A673 (cell line): ENCODE measurements around the gene COMT. TPM values are rescaled to one million over a fixed set of nuclear protein-coding genes. Genes with fewer than 3 reads are reported as not detected.
"Not testable (repeated sequence)": the region's sequence is repeated elsewhere in the genome, so short reads cannot be mapped to it uniquely, and the experiment has no call there.

Experiments used
- BruUV-seq: library from RNA; stranded (reverse); fragments of 400-500 nt; replicated peaks from 2 replicates; lab custom pipeline; 2021; lab: Mats Ljungman, UMichigan
- CTCF ChIA-PET: fragments of 300-600 bp; sonication (Branson Sonifier 250); formaldehyde crosslinking; loops from one replicate; lab custom pipeline; 2022; ENCODE audit warnings: antibody characterized with exemption; lab: Charles Lee
- POLR2A ChIA-PET: fragments of 300-600 bp; sonication (Branson Sonifier 250); formaldehyde crosslinking; loops from one replicate; lab custom pipeline; 2022; ENCODE audit warnings: antibody characterized with exemption; ENCODE audit not compliant: low non-redundant PET; lab: Charles Lee
- DNase-seq: peaks from one replicate; pipeline ENCODE4 v3.0.0-alpha.2; 2015; ENCODE audit warnings: low spot score
- H3K27ac ChIP-seq: fragments of 200-600 bp; sonication (generic); 2 replicates; pipeline ENCODE4 v1.5.1; 2016; ENCODE audit warnings: mixed run types, low read depth, mild to moderate bottlenecking, mixed read lengths, antibody characterized with exemption, low read length; ENCODE audit not compliant: poor library complexity, severe bottlenecking
- H3K27me3 ChIP-seq: fragments of 200-600 bp; sonication (generic); replicated peaks from 2 replicates; pipeline ENCODE4 v1.6.1; 2017; ENCODE audit warnings: mixed run types, low read depth, mild to moderate bottlenecking, mixed read lengths, antibody characterized with exemption, low read length; ENCODE audit not compliant: insufficient read depth, poor library complexity
- H3K36me3 ChIP-seq: fragments of 200-600 bp; sonication (generic); 2 replicates; pipeline ENCODE4 v1.6.1; 2016; ENCODE audit warnings: mixed run types, mild to moderate bottlenecking, mixed read lengths, antibody characterized with exemption, low read length; ENCODE audit not compliant: insufficient read depth, poor library complexity, severe bottlenecking
- H3K4me1 ChIP-seq: fragments of 200-600 bp; sonication (generic); 2 replicates; pipeline ENCODE4 v1.6.1; 2017; ENCODE audit warnings: mixed run types, mild to moderate bottlenecking, mixed read lengths, antibody characterized with exemption, low read length; ENCODE audit not compliant: insufficient read depth, poor library complexity, severe bottlenecking
- H3K4me3 ChIP-seq: fragments of 200-600 bp; sonication (generic); 2 replicates; pipeline ENCODE4 v1.5.1; 2016; ENCODE audit warnings: low read depth, mixed run types, mild to moderate bottlenecking, mixed read lengths, low read length; ENCODE audit not compliant: poor library complexity, severe bottlenecking
- H3K9me3 ChIP-seq: fragments of 200-600 bp; sonication (generic); 2 replicates; pipeline ENCODE4 v1.6.1; 2016; ENCODE audit warnings: mixed run types, low read depth, mild to moderate bottlenecking, mixed read lengths, antibody characterized with exemption, low read length; ENCODE audit not compliant: poor library complexity, severe bottlenecking
- EZH2 ChIP-seq: fragments of 200-600 bp; sonication (generic); IDR thresholded peaks from 2 replicates; pipeline ENCODE4 v1.6.1; 2017; ENCODE audit warnings: borderline replicate concordance, low read depth, mild to moderate bottlenecking, mixed read lengths, antibody characterized with exemption, low read length; ENCODE audit not compliant: poor library complexity, severe bottlenecking
- intact Hi-C: fragments of 100-400 bp; cut with micrococcal nuclease; formaldehyde crosslinking; loops from one replicate; pipeline ENCODE4 v1.10.0; 2022; ENCODE audit not compliant: unreplicated experiment
- total RNA-seq: library from RNA; stranded (reverse); gene quantifications from 2 replicates; pipeline ENCODE4 v1.2.3, GENCODE V29; 2021
- TF ChIP-seq, protein P1 (sequence below): fragments of 300-800, 200-600 bp; sonication (generic); conservative IDR thresholded peaks from 2 replicates; pipeline ENCODE4 v1.5.1; 2017; ENCODE audit warnings: low read depth, mild to moderate bottlenecking, antibody characterized with exemption, low read length, moderate library complexity, mixed read lengths

The COMT gene
- total RNA-seq, 1 experiment from 2014 or later = 87.8 TPM

DNA sequence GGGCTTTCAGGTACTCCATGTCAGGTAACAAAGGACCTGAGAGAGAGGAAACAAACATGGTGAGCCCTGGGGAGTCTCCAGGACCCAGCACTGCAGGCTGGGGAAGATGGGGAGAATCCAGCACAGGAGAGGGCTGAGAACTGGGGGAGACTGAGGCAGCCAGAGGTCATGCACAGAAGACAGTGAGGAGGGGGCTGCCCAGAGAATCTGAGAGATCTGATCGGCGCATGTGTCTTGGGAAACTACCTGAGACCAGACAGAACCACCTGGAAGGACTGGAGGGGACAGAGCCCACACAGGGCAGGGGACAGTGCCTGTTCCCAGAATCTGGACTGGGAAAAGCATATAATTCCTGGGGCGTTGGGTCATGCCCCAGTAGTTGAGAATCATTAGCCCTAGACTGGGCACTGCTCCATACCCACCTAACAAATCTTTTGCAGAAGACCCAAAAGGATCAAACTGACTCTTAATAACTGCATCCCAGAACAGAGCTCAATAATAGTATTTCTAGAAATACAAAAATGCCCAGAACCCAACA is 20.0 kb upstream of the COMT start:
- Histone ChIP-seq H3K4me3 (no peak overlapping the region), H3K27ac (no peak overlapping the region), H3K9me3 (no peaks in the 10 kb centered on the region), H3K36me3 (peaks cover 2% of the 10 kb centered on the region), H3K27me3 (no peaks in the 10 kb centered on the region), H3K4me1 (no peaks in the 10 kb centered on the region)
- intact Hi-C loops = no loop called here
- no peak for DNase-seq
- BruUV-seq = no TSS peak
- ChIA-PET CTCF (interaction anchor here (0.6 kb wide), 1 partner anchor 944 kb away, joined by 5 read pairs; no protein-coding TSS in a partner anchor), POLR2A (no interaction called here)
- TF ChIP-seq, protein P1, sequence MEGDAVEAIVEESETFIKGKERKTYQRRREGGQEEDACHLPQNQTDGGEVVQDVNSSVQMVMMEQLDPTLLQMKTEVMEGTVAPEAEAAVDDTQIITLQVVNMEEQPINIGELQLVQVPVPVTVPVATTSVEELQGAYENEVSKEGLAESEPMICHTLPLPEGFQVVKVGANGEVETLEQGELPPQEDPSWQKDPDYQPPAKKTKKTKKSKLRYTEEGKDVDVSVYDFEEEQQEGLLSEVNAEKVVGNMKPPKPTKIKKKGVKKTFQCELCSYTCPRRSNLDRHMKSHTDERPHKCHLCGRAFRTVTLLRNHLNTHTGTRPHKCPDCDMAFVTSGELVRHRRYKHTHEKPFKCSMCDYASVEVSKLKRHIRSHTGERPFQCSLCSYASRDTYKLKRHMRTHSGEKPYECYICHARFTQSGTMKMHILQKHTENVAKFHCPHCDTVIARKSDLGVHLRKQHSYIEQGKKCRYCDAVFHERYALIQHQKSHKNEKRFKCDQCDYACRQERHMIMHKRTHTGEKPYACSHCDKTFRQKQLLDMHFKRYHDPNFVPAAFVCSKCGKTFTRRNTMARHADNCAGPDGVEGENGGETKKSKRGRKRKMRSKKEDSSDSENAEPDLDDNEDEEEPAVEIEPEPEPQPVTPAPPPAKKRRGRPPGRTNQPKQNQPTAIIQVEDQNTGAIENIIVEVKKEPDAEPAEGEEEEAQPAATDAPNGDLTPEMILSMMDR = no peak
- TF ChIP-seq EZH2 = no peak

DNA sequence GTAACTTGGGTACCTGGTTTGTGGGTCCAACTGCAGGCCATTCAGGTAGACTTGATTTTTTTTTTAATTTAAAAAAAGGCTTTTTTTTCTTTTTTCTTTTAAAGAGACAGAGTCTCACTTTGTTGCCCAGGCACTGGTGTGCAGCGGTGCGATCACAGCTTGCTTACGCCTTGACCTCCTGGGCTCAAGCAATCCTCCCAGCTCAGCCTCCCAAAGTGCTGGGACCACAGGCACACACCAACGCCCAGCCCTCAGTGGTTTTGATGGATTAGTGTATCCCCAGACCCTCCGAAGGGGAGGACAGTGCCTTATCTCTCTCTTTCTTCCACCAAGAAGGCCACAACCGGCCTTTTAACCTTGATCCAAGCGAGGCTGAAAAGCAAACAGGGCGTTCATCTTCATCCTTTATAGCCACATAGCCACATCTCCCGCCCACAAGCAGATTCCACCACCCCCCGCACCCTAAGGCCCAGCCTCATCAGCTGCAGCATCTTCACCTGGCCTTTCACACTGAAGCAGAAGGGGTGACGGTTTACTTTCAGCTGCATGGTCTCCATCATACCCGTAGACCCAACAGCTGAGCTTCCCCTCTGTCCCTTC is 17.6 kb upstream of the COMT start:
- BruUV-seq = no TSS peak
- H3K9me3 ChIP-seq = no peaks in the 10 kb centered on the region
- CTCF ChIA-PET = interaction anchor here (0.5 kb wide), 1 partner anchor 43 kb away, joined by 3 read pairs; no protein-coding TSS in a partner anchor
- H3K4me3 ChIP-seq = no peak overlapping the region
- H3K4me1 ChIP-seq = no peaks in the 10 kb centered on the region
- TF ChIP-seq, protein P1 = no peak
- no peaks in the 10 kb centered on the region for H3K27me3 ChIP-seq
- DNase-seq = no peak
- no peaks in the 10 kb centered on the region for H3K36me3 ChIP-seq
- intact Hi-C loops = no loop called here
- no peak overlapping the region for H3K27ac ChIP-seq
- POLR2A ChIA-PET = no interaction called here

- DNase-seq, CTCF ChIA-PET, POLR2A ChIA-PET, H3K27ac ChIP-seq, H3K4me1 ChIP-seq, intact Hi-C loops, H3K9me3 ChIP-seq, H3K4me3 ChIP-seq, H3K36me3 ChIP-seq, BruUV-seq, H3K27me3 ChIP-seq: not testable (repeated sequence)
Measured at GRCh38 chr22:19926028-19926427, 15.5 kb upstream of the COMT start.

DNA sequence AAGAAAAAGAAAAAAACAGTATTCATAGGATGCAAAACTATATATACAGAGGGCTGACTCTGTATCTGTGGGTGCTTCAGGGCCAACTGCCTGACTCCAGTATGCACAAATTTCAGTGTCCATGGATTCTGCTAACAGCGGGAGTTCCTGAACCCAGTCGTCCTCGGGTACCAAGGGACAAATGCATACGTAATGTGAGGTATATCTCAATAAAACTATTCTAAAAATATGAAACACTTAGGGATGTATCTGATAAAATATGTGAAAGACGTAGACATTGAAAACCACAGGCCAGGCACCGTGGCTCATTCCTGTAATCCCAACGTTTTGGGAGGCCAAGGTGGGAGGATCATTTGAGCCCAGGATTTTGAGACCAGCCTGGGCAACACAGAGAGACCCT is 13.9 kb upstream of the COMT start:
- no peaks in the 10 kb centered on the region for H3K9me3 ChIP-seq
- CTCF ChIA-PET = no interaction called here
- H3K4me1 ChIP-seq = no peaks in the 10 kb centered on the region
- no peaks in the 10 kb centered on the region for H3K36me3 ChIP-seq
- H3K4me3 ChIP-seq = no peak overlapping the region
- intact Hi-C loops = no loop called here
- BruUV-seq = no TSS peak
- no peak for DNase-seq
- no peaks in the 10 kb centered on the region for H3K27me3 ChIP-seq
- TF ChIP-seq, protein P1 = no peak
- TF ChIP-seq EZH2 = no peak
- no peak overlapping the region for H3K27ac ChIP-seq
- POLR2A ChIA-PET = interaction anchor here (0.6 kb wide), 1 partner anchor 140 kb away, joined by 3 read pairs; no protein-coding TSS in a partner anchor
